Heart right ventricle (tissue), 16 donors: ENCODE measurements around the gene TPBGL. TPM values are rescaled to one million over a fixed set of nuclear protein-coding genes. Genes with fewer than 3 reads are reported as not detected.

Experiments used
- ATAC-seq, 8 donors: fragments of 200-7000 bp; cut with Tn5 transposase; one replicate each; pipeline ENCODE4 v1.9.1; 2020; ENCODE audit warnings: mild to moderate bottlenecking in 8 of 8, moderate library complexity in 8 of 8, moderate number of reproducible peaks in 1 of 8
- DNase-seq, 2 donors: peaks; one replicate each; pipeline ENCODE4 v3.0.0-alpha.2; 2020
- H3K27ac ChIP-seq, 10 donors: fragments of 200-600 bp; sonication (generic) in 2 of 10; one replicate each; pipeline versions ENCODE4 v1.5.0 to v1.8.0; 2020 to 2022; ENCODE audit warnings: mild to moderate bottlenecking in 3 of 10
- H3K27me3 ChIP-seq, 7 donors: fragments of 200-600 bp; one replicate each; pipeline ENCODE4 v1.8.0; 2021 to 2022; ENCODE audit warnings: mild to moderate bottlenecking in 2 of 7
- H3K36me3 ChIP-seq, 9 donors: fragments of 200-600 bp; sonication (generic) in 1 of 9; one replicate each; pipeline versions ENCODE4 v1.5.0 to v1.8.0; 2020 to 2022; ENCODE audit warnings: mild to moderate bottlenecking in 2 of 9
- H3K4me1 ChIP-seq, 9 donors: fragments of 200-600 bp; sonication (generic) in 1 of 9; one replicate each; pipeline versions ENCODE4 v1.5.0 to v1.8.0; 2020 to 2022; ENCODE audit warnings: mild to moderate bottlenecking in 4 of 9
- H3K4me3 ChIP-seq, 10 donors: fragments of 200-600 bp; sonication (generic) in 2 of 10; one replicate each; pipeline versions ENCODE4 v1.5.0 to v1.8.0; 2020 to 2022; ENCODE audit warnings: mild to moderate bottlenecking in 7 of 10, moderate library complexity in 2 of 10
- H3K9me3 ChIP-seq, 11 donors: fragments of 200-600 bp in 10 of 11; sonication (generic) in 2 of 11; one replicate each; pipeline versions ENCODE4 v1.5.0 to v1.8.0; 2013 to 2022; ENCODE audit warnings: mild to moderate bottlenecking in 2 of 11, control low read depth in 1 of 11, moderate library complexity in 1 of 11
- CTCF ChIP-seq, 9 donors: fragments of 200-600 bp; sonication (generic) in 2 of 9; IDR thresholded peaks; one replicate each; pipeline versions ENCODE4 v1.5.0 to v1.8.0; 2021 to 2022; ENCODE audit warnings: antibody characterized with exemption in 9 of 9, mild to moderate bottlenecking in 5 of 9, moderate library complexity in 1 of 9
- WGBS, 2 donors: extraction: QIAGEN DNeasy Blood & Tissue Kit; methylation state at CpG; one replicate each; pipeline ENCODE4 v1.1.7; 2013; ENCODE audit warnings: inconsistent platforms in 1 of 2; 5-methylcytosine and 5-hydroxymethylcytosine counted together
- intact Hi-C, 10 donors: fragments of 100-400 bp; cut with DNase I; formaldehyde crosslinking; loops; one replicate each; pipeline versions ENCODE4 v1.11.1 to v1.14.2; 2022
- polyA plus RNA-seq, 2 donors: library from polyadenylated mRNA; stranded (reverse); fragments of 200-250 nt; gene quantifications; one replicate each; pipeline ENCODE4 v1.2.3, GENCODE V29; 2013
- total RNA-seq, 10 donors: library from RNA; stranded (reverse); fragmentation: NEBNext Ultra II Directional in 3 of 10; extraction: Animal tissue kit (Norgen Biotek cat#: 25700) in 3 of 10; gene quantifications; one replicate each; pipeline versions ENCODE4 v1.2.1 to v1.2.4, GENCODE V29; 2021 to 2023
- donor health status: Arrhythmogenic right ventricular cardiomyopathy.
- donor health status: ischemic (EF 13 %, LVEDD 7.1; RV severe dilation, severe dysfunction).
- donor health status: healthy with polysubstance abuse.
- donor health status: DM: no; HTN: yes; CAD: no.
- donor health status: DM: no; HTN: no; CAD: no.
- donor health status: ischemic (EF 25% LVEDD 6.9; RV normal size, moderate dysfunction).
- donor health status: ischemic (EF 25% LVEDD 5.7; RV mildly dilated, moderate dysfunction).
- donor health status: healthy.
- donor health status: DM: yes; HTN: yes; CAD: no.
- donor health status: Ischemic cardiomyopathy.
- donor health status: ischemic (EF 35%, LVEDD 5.7; RV mildly dilated, moderate dysfunction).
- donor health status: nonischemic (EF 11% LVEDD 7.7; RV severe dilation, severe dysfunction).
- donor health status: DM: yes; HTN: yes; CAD: no.
- donor health status: PGD.
- donor health status: ischemic (EF 29% LVEDD 5.4; RV normal size, mild dysfunction).
- donor health status: nonischemic (EF 23%, LVEDD 6.1; RV moderate dilation, normal function).

The TPBGL gene
- total and polyA plus RNA-seq, 12 donors, result 0.07 to 0.37 (median 0.16) TPM; not detected in 5

DNA sequence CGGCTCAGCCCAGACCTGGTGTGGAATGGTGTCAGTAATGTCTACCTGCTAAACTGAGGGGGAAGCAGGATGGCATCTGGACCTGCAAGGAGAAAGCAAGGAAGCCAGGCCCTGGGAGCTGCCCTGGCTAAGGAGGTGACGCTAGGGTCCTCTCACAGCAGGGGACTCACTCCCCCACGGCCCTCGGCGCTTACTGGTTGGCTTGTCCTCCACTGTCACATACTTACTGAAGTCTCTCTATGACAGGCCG is 48.9 kb downstream of the TPBGL start:
- intact Hi-C loops, result loop anchor here in 5 of 10 donors (5.0 to 10.0 kb wide), 3 partner anchors 33 to 245 kb away; partner anchors contain the start of gene GDPD5 (in 1 of the 5)
- no peak for TF ChIP-seq CTCF (IDR thresholded peaks at IDR 0.05)
- Histone ChIP-seq H3K27ac (no peak overlapping the region), H3K9me3 (no peaks in the 10 kb centered on the region), H3K36me3 (peaks cover 0 to 77% (median 9%) of the 10 kb centered on the region in 9 donors), H3K4me3 (no peak overlapping the region), H3K27me3 (no peaks in the 10 kb centered on the region), H3K4me1 (peaks cover 0 to 29% (median 13%) of the 10 kb centered on the region in 9 donors)
- DNase-seq (no peak), ATAC-seq (no peak)
- WGBS, 2 donors, result 83 to 89% methylated on average over 6 of the region's 6 CpGs

DNA sequence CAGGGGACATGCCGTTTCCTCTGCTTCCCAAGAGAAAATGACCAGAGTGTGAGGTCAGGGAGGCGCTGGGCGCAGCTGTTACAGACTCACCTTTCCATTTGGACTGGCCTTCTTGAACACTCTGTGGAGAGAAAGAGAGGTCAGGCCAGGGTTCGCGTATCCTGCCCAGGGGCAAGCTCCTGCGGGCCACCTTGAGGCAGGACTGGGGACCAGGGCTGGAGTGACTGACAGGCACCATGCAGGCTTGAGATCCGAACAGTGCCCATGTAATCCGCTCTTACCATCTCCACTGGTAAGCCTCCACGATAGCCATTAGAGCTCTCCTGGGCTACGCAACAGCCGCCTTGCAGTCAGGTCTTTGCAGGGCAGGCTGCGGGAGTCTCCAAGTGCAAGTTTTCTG is 49.3 kb downstream of the TPBGL start:
- Histone ChIP-seq H3K9me3 (no peaks in the 10 kb centered on the region), H3K27ac (no peak overlapping the region), H3K4me1 (peaks cover 0 to 29% (median 13%) of the 10 kb centered on the region in 9 donors), H3K4me3 (no peak overlapping the region), H3K27me3 (no peaks in the 10 kb centered on the region), H3K36me3 (peaks cover 0 to 76% (median 9%) of the 10 kb centered on the region in 9 donors)
- intact Hi-C loops, result loop anchor here in 5 of 10 donors (5.0 to 10.0 kb wide), 3 partner anchors 32 to 245 kb away; partner anchors contain the start of gene GDPD5 (in 1 of the 5)
- 96% methylated on average over 12 of the region's 12 CpGs for WGBS, 2 donors
- no peak for ATAC-seq
- DNase-seq, result no peak
- no peak for TF ChIP-seq CTCF (IDR thresholded peaks at IDR 0.05)

- ATAC-seq (no peak), DNase-seq (no peak)
- WGBS, 2 donors, result 91 to 92% methylated on average over 6 of the region's 6 CpGs
- Histone ChIP-seq H3K36me3 (peaks cover 0 to 71% (median 6%) of the 10 kb centered on the region in 9 donors), H3K4me3 (no peak overlapping the region), H3K27ac (no peak overlapping the region), H3K9me3 (no peaks in the 10 kb centered on the region), H3K27me3 (no peaks in the 10 kb centered on the region), H3K4me1 (peaks cover 0 to 29% (median 13%) of the 10 kb centered on the region in 9 donors)
- intact Hi-C loops, result no loop called here
- no peak for TF ChIP-seq CTCF (IDR thresholded peaks at IDR 0.05)
Measured at GRCh38 chr11:75291741-75292140, 51.2 kb downstream of the TPBGL start.

- no peaks in the 10 kb centered on the region for H3K27me3 ChIP-seq
- DNase-seq (no peak), ATAC-seq (peak in 1 of 8 donors; percentile 31)
- no peak for TF ChIP-seq CTCF (IDR thresholded peaks at IDR 0.05)
- intact Hi-C loops, result no loop called here
- H3K36me3 ChIP-seq, result peaks cover 0 to 59% (median 0%) of the 10 kb centered on the region in 9 donors
- no peak overlapping the region for H3K27ac ChIP-seq
- WGBS, 2 donors, result 69 to 80% methylated on average over 3 of the region's 3 CpGs
- peaks cover 0 to 25% (median 11%) of the 10 kb centered on the region in 9 donors for H3K4me1 ChIP-seq
- no peak overlapping the region for H3K4me3 ChIP-seq
- H3K9me3 ChIP-seq, result no peaks in the 10 kb centered on the region
Measured at GRCh38 chr11:75292943-75293342, 52.4 kb downstream of the TPBGL start.

Other genes with a start within 250 kb of the TPBGL start
- not detected for gene OR2AT4, start 143.9 kb upstream of the TPBGL start, total RNA-seq
- gene OR2AT4, start 143.9 kb upstream of the TPBGL start, polyA plus RNA-seq, result not detected
- gene SLCO2B1, start 89.7 kb upstream of the TPBGL start, total RNA-seq, result 10 to 100 TPM; 10.7 to 69.0 (median 18.0) TPM
- 1 to 10 TPM; 5.2 to 7.2 TPM for gene SLCO2B1, start 89.7 kb upstream of the TPBGL start, polyA plus RNA-seq
- 10 to 100 TPM; 14.4 to 33.9 (median 21.7) TPM for gene ARRB1, start 110.9 kb downstream of the TPBGL start, total RNA-seq
- 1 to 10 TPM; 8.1 to 8.9 TPM for gene ARRB1, start 110.9 kb downstream of the TPBGL start, polyA plus RNA-seq
- 1,000 to 10,000 TPM in 2 of 10 donors, 100 to 1,000 TPM in 8; 803 to 1,301 (median 939) TPM for gene RPS3, start 158.7 kb downstream of the TPBGL start, total RNA-seq
- gene RPS3, start 158.7 kb downstream of the TPBGL start, polyA plus RNA-seq, result 1,000 to 10,000 TPM in 1 of 2 donors, 100 to 1,000 TPM in 1; 698 to 1,945 TPM
- gene KLHL35, start 192.4 kb downstream of the TPBGL start, total RNA-seq, result under 1 TPM in 8 of 10 donors, not detected in 2; 0.20 to 0.81 (median 0.37) TPM
- under 1 TPM; 0.29 to 0.64 TPM for gene KLHL35, start 192.4 kb downstream of the TPBGL start, polyA plus RNA-seq